Ishikawa (cell line): ENCODE measurements around the gene REP15.

Experiments used
- CREB1 ChIP-seq: IDR thresholded peaks from 2 replicates; pipeline ENCODE4 v1.6.1; 2012; ENCODE audit warnings: low read depth
- EP300 ChIP-seq: IDR thresholded peaks from 2 replicates; pipeline ENCODE4 v1.6.1; 2012; ENCODE audit warnings: borderline replicate concordance
- FOXM1 ChIP-seq: IDR thresholded peaks from 2 replicates; pipeline ENCODE4 v1.6.1; 2012; ENCODE audit warnings: low read depth, borderline replicate concordance
- MAX ChIP-seq: IDR thresholded peaks from 2 replicates; pipeline ENCODE4 v1.6.1; 2012
- NFIC ChIP-seq: IDR thresholded peaks from 2 replicates; pipeline ENCODE4 v1.6.1; 2012
- RAD21 ChIP-seq: IDR thresholded peaks from 2 replicates; pipeline ENCODE4 v1.6.1; 2012; ENCODE audit warnings: low read depth
- REST ChIP-seq: IDR thresholded peaks from 2 replicates; pipeline ENCODE4 v1.6.1; 2012; ENCODE audit warnings: low read depth, mild to moderate bottlenecking
- TAF1 ChIP-seq: IDR thresholded peaks from 2 replicates; pipeline ENCODE4 v1.6.1; 2012; ENCODE audit warnings: low read depth, mild to moderate bottlenecking
- TEAD4 ChIP-seq: IDR thresholded peaks from 2 replicates; pipeline ENCODE4 v1.6.1; 2012

DNA sequence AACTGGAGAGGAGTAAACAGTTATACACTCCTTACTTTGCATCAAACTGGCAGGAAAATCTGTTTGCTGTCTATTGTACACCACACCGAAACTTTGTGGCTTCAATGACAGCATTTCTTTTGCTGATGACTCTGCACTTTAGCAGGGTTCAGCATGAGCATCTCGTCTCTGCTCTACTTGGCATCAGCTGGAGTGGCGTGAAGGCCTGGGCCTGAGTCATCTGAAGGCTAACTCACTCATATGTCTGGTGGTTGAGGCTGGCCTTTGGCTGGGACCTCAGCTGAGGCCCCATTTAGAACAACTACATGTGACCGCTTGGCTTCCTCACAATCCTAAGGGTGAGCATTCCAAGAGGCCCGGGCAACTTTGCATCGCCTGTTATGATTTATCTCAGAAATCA is 28.7 kb upstream of the REP15 start:
- TF ChIP-seq FOXM1: no peak
- TF ChIP-seq NFIC: no peak
- no peak for TF ChIP-seq MAX
- no peak for TF ChIP-seq REST
- TF ChIP-seq RAD21: no peak
- TF ChIP-seq EP300: no peak
- no peak for TF ChIP-seq TAF1
- no peak for TF ChIP-seq CREB1
- no peak for TF ChIP-seq TEAD4
